Measurements from ENCODE around the gene KLHL12. TPM values are rescaled to one million over a fixed set of nuclear protein-coding genes. Genes with fewer than 3 reads are reported as not detected.

Gene KLHL12
- total RNA-seq, 1 experiment from 2014 or later = 33.8 TPM

DNA sequence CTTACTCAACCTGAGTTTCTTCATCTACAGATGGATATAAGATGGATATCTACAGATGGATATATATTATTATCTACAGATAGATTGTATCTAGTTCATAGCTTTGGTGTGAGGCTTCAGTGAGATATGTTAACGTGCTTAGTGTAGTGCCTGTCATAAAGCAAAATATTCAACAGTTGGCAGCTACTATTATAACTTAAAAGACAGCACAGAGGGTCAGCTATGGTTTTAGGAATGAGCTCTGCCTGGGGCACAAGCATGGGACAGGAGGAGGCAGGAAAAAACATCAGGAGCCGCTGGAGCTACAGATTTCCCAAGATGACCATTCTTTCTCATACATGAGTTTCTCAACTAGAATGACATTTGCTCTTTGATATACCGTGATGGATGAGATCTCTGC, 41.3 kb upstream of the KLHL12 start:
- Histone ChIP-seq H3K4me2 (ENCODE audit: low read length) (0 out of 2 replicates have a peak overlapping the region, but pooled peaks have one; percentile 36), H3K9me2 (ENCODE audit: insufficient read depth) (no peaks in the 10 kb centered on the region), H3K27ac (ENCODE audit: low read depth, low read length) (no peak overlapping the region), H3K36me3 (ENCODE audit: control insufficient read depth in 1 of 2, insufficient read depth in 2 of 2, low read length in 2 of 2) (no peaks in the 10 kb centered on the region), H2AFZ (ENCODE audit: low read depth, low read length, poor library complexity, severe bottlenecking) (no peak overlapping the region), H3K4me1 (ENCODE audit: control insufficient read depth in 1 of 2, insufficient read depth in 2 of 2, low read length in 2 of 2) (peaks cover 10 to 23% of the 10 kb centered on the region in 2 experiments), H3K9ac (ENCODE audit: low read length) (no peak overlapping the region), H3K79me2 (ENCODE audit: insufficient read depth, low read length) (peaks cover 5% of the 10 kb centered on the region; the same call in 1 of the 2 replicates), H3K9me3 (ENCODE audit: control insufficient read depth in 1 of 2, insufficient read depth in 1 of 2, low read depth in 1 of 2, low read length in 2 of 2) (no peaks in the 10 kb centered on the region), H3K4me3 (replicated peaks in 1 of 2; ENCODE audit: low read depth in 1 of 2, low read length in 2 of 2) (no peak overlapping the region), H3K27me3 (ENCODE audit: insufficient read depth, low read length) (no peaks in the 10 kb centered on the region), H4K20me1 (ENCODE audit: insufficient read depth) (no peaks in the 10 kb centered on the region)
- CTCF ChIA-PET = no interaction called here
- no peak for DNase-seq (ENCODE audit: low read depth, low spot score)
- RAD21 ChIA-PET (ENCODE audit: low non-redundant PET in 1 of 2, low total read pairs in 2 of 2, uncharacterized antibody in 2 of 2, unreplicated experiment in 2 of 2) = no interaction called here
- POLR2A ChIA-PET = no interaction called here
- intact Hi-C loops (cut with micrococcal nuclease) = no loop called here
- TF ChIP-seq RAD21 (IDR thresholded peaks at IDR 0.05; ENCODE audit: low read depth) = no peak
- no peak for TF ChIP-seq EGR1 (IDR thresholded peaks at IDR 0.05; ENCODE audit: low read depth)
- no peak for TF ChIP-seq ATF3 (IDR thresholded peaks at IDR 0.05)
- no peak for TF ChIP-seq ELF1 (IDR thresholded peaks at IDR 0.05; ENCODE audit: borderline replicate concordance, low read depth)
- no peak for TF ChIP-seq CBX3 (IDR thresholded peaks at IDR 0.05; ENCODE audit: low read depth)
- TF ChIP-seq SRF (IDR thresholded peaks at IDR 0.05; ENCODE audit: low read depth) = no peak
- TF ChIP-seq YY1 (IDR thresholded peaks at IDR 0.05; ENCODE audit: extremely low read depth, insufficient replicate concordance, low read depth, low read length) = no peak
- TF ChIP-seq EZH2 (IDR thresholded peaks at IDR 0.05) = no peak
- TF ChIP-seq, protein P1, sequence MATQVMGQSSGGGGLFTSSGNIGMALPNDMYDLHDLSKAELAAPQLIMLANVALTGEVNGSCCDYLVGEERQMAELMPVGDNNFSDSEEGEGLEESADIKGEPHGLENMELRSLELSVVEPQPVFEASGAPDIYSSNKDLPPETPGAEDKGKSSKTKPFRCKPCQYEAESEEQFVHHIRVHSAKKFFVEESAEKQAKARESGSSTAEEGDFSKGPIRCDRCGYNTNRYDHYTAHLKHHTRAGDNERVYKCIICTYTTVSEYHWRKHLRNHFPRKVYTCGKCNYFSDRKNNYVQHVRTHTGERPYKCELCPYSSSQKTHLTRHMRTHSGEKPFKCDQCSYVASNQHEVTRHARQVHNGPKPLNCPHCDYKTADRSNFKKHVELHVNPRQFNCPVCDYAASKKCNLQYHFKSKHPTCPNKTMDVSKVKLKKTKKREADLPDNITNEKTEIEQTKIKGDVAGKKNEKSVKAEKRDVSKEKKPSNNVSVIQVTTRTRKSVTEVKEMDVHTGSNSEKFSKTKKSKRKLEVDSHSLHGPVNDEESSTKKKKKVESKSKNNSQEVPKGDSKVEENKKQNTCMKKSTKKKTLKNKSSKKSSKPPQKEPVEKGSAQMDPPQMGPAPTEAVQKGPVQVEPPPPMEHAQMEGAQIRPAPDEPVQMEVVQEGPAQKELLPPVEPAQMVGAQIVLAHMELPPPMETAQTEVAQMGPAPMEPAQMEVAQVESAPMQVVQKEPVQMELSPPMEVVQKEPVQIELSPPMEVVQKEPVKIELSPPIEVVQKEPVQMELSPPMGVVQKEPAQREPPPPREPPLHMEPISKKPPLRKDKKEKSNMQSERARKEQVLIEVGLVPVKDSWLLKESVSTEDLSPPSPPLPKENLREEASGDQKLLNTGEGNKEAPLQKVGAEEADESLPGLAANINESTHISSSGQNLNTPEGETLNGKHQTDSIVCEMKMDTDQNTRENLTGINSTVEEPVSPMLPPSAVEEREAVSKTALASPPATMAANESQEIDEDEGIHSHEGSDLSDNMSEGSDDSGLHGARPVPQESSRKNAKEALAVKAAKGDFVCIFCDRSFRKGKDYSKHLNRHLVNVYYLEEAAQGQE (IDR thresholded peaks at IDR 0.05; ENCODE audit: low read depth) = no peak
- no peak for TF ChIP-seq ZBTB33 (IDR thresholded peaks at IDR 0.05; ENCODE audit: extremely low read depth, insufficient replicate concordance, low read length)
- TF ChIP-seq, protein P2, sequence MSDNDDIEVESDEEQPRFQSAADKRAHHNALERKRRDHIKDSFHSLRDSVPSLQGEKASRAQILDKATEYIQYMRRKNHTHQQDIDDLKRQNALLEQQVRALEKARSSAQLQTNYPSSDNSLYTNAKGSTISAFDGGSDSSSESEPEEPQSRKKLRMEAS (IDR thresholded peaks at IDR 0.05) = no peak
- no peak for TF ChIP-seq POLR2A (IDR thresholded peaks at IDR 0.05; ENCODE audit: borderline replicate concordance, extremely low read depth, insufficient read depth, insufficient read length)
- no peak for TF ChIP-seq ZFX (IDR thresholded peaks at IDR 0.05)
- no peak for TF ChIP-seq JUND (IDR thresholded peaks at IDR 0.05)
- no peak for ATAC-seq
- no TSS peak for BruUV-seq (replicated peaks)
